ENCODE data around the gene ITGAV. TPM values are rescaled to one million over a fixed set of nuclear protein-coding genes. Genes with fewer than 3 reads are reported as not detected.

The ITGAV gene
- total RNA-seq, 1 experiment from 2014 or later: 30.5 TPM

- peak; percentile 39 for DNase-seq
- Histone ChIP-seq H3K27me3 (ENCODE audit: control insufficient read depth, insufficient read depth, low read length) (no peaks in the 10 kb centered on the region), H3K4me3 (ENCODE audit: insufficient read depth, low read depth, low read length) (peak overlapping the region; percentile 88), H3K36me3 (replicated peaks; ENCODE audit: control insufficient read depth, insufficient read depth, low read length) (no peaks in the 10 kb centered on the region)
These were observed 498 bp downstream of the ITGAV start for GRCh38 chr2:186590350-186590758.

- H3K4me3 ChIP-seq (ENCODE audit: insufficient read depth, low read depth, low read length): peak overlapping the region; percentile 88
- peak; percentile 19 for DNase-seq
- no peaks in the 10 kb centered on the region for H3K27me3 ChIP-seq (ENCODE audit: control insufficient read depth, insufficient read depth, low read length)
- H3K36me3 ChIP-seq (replicated peaks; ENCODE audit: control insufficient read depth, insufficient read depth, low read length): no peaks in the 10 kb centered on the region
These were observed 1.1 kb downstream of the ITGAV start for GRCh38 chr2:186590759-186591505.

GRCh38 chr2:186591506-186591890 lies 1.6 kb downstream of the ITGAV start:
- no peaks in the 10 kb centered on the region for H3K27me3 ChIP-seq (ENCODE audit: control insufficient read depth, insufficient read depth, low read length)
- no peak for DNase-seq
- H3K36me3 ChIP-seq (replicated peaks; ENCODE audit: control insufficient read depth, insufficient read depth, low read length): no peaks in the 10 kb centered on the region
- H3K4me3 ChIP-seq (ENCODE audit: insufficient read depth, low read depth, low read length): peak overlapping the region; percentile 88

GRCh38 chr2:186592137-186592875 lies 2.5 kb downstream of the ITGAV start:
- H3K27me3 ChIP-seq (ENCODE audit: control insufficient read depth, insufficient read depth, low read length): no peaks in the 10 kb centered on the region
- no peak overlapping the region for H3K4me3 ChIP-seq (ENCODE audit: insufficient read depth, low read depth, low read length)
- no peak for DNase-seq
- H3K36me3 ChIP-seq (replicated peaks; ENCODE audit: control insufficient read depth, insufficient read depth, low read length): no peaks in the 10 kb centered on the region

- Histone ChIP-seq H3K27me3 (ENCODE audit: control insufficient read depth, insufficient read depth, low read length) (no peaks in the 10 kb centered on the region), H3K4me3 (ENCODE audit: insufficient read depth, low read depth, low read length) (no peak overlapping the region), H3K36me3 (replicated peaks; ENCODE audit: control insufficient read depth, insufficient read depth, low read length) (no peaks in the 10 kb centered on the region)
- no peak for DNase-seq
These were observed 3.7 kb downstream of the ITGAV start for GRCh38 chr2:186593523-186593922.

- no peak for DNase-seq
- Histone ChIP-seq H3K4me3 (ENCODE audit: insufficient read depth, low read depth, low read length) (no peak overlapping the region), H3K36me3 (replicated peaks; ENCODE audit: control insufficient read depth, insufficient read depth, low read length) (no peaks in the 10 kb centered on the region), H3K27me3 (ENCODE audit: control insufficient read depth, insufficient read depth, low read length) (no peaks in the 10 kb centered on the region)
These were observed 4.3 kb downstream of the ITGAV start for GRCh38 chr2:186594001-186594722.

- Histone ChIP-seq H3K36me3 (replicated peaks; ENCODE audit: control insufficient read depth, insufficient read depth, low read length) (no peaks in the 10 kb centered on the region), H3K27me3 (ENCODE audit: control insufficient read depth, insufficient read depth, low read length) (no peaks in the 10 kb centered on the region), H3K4me3 (ENCODE audit: insufficient read depth, low read depth, low read length) (no peak overlapping the region)
- peak; percentile 13 for DNase-seq
These were observed 5.4 kb downstream of the ITGAV start for GRCh38 chr2:186595219-186595618.

- Histone ChIP-seq H3K27me3 (ENCODE audit: control insufficient read depth, insufficient read depth, low read length) (no peaks in the 10 kb centered on the region), H3K36me3 (replicated peaks; ENCODE audit: control insufficient read depth, insufficient read depth, low read length) (no peaks in the 10 kb centered on the region), H3K4me3 (ENCODE audit: insufficient read depth, low read depth, low read length) (no peak overlapping the region)
- DNase-seq: no peak
These were observed 9.4 kb downstream of the ITGAV start for GRCh38 chr2:186599186-186599778.

GRCh38 chr2:186603286-186603685 lies 13.4 kb downstream of the ITGAV start:
- H3K36me3 ChIP-seq (replicated peaks; ENCODE audit: control insufficient read depth, insufficient read depth, low read length): no peaks in the 10 kb centered on the region; the same call in 1 of the 2 replicates
- no peak for DNase-seq
- H3K4me3 ChIP-seq (ENCODE audit: insufficient read depth, low read depth, low read length): no peak overlapping the region
- no peaks in the 10 kb centered on the region for H3K27me3 ChIP-seq (ENCODE audit: control insufficient read depth, insufficient read depth, low read length)

GRCh38 chr2:186605041-186605440 lies 15.2 kb downstream of the ITGAV start:
- Histone ChIP-seq H3K4me3 (ENCODE audit: insufficient read depth, low read depth, low read length) (no peak overlapping the region), H3K27me3 (ENCODE audit: control insufficient read depth, insufficient read depth, low read length) (no peaks in the 10 kb centered on the region), H3K36me3 (replicated peaks; ENCODE audit: control insufficient read depth, insufficient read depth, low read length) (no peaks in the 10 kb centered on the region; the same call in 1 of the 2 replicates)
- no peak for DNase-seq

- Histone ChIP-seq H3K27me3 (ENCODE audit: control insufficient read depth, insufficient read depth, low read length) (no peaks in the 10 kb centered on the region), H3K4me3 (ENCODE audit: insufficient read depth, low read depth, low read length) (no peak overlapping the region), H3K36me3 (replicated peaks; ENCODE audit: control insufficient read depth, insufficient read depth, low read length) (no peaks in the 10 kb centered on the region; the same call in 1 of the 2 replicates)
- DNase-seq: no peak
These were observed 17.9 kb downstream of the ITGAV start for GRCh38 chr2:186607660-186608324.

- no peak for DNase-seq
- no peaks in the 10 kb centered on the region for H3K36me3 ChIP-seq (replicated peaks; ENCODE audit: control insufficient read depth, insufficient read depth, low read length)
- no peaks in the 10 kb centered on the region for H3K27me3 ChIP-seq (ENCODE audit: control insufficient read depth, insufficient read depth, low read length)
- no peak overlapping the region for H3K4me3 ChIP-seq (ENCODE audit: insufficient read depth, low read depth, low read length)
These were observed 20.9 kb downstream of the ITGAV start for GRCh38 chr2:186610785-186611184.

- H3K4me3 ChIP-seq (ENCODE audit: insufficient read depth, low read depth, low read length): no peak overlapping the region
- no peak for DNase-seq
- no peaks in the 10 kb centered on the region for H3K36me3 ChIP-seq (replicated peaks; ENCODE audit: control insufficient read depth, insufficient read depth, low read length)
- H3K27me3 ChIP-seq (ENCODE audit: control insufficient read depth, insufficient read depth, low read length): no peaks in the 10 kb centered on the region
These were observed 21.7 kb downstream of the ITGAV start for GRCh38 chr2:186611526-186611925.

GRCh38 chr2:186612026-186612425 lies 22.2 kb downstream of the ITGAV start:
- Histone ChIP-seq H3K4me3 (ENCODE audit: insufficient read depth, low read depth, low read length) (no peak overlapping the region), H3K27me3 (ENCODE audit: control insufficient read depth, insufficient read depth, low read length) (no peaks in the 10 kb centered on the region), H3K36me3 (replicated peaks; ENCODE audit: control insufficient read depth, insufficient read depth, low read length) (no peaks in the 10 kb centered on the region)
- DNase-seq: no peak
